IPS-11a (cell line): ENCODE measurements around the gene AEBP1.
A peak's percentile ranks its signal among the peaks of the same experiment; 100 is the strongest.

Experiments
- H3K4me3 ChIP-seq: one replicate; pipeline ENCODE4 v1.5.1; 2013; ENCODE audit warnings: low read depth, low read length, control low read depth

AEBP1 gene

GRCh38 chr7:44102846-44103565 is 1.1 kb upstream of the AEBP1 start:
- H3K4me3 ChIP-seq, result no peak overlapping the region

DNA sequence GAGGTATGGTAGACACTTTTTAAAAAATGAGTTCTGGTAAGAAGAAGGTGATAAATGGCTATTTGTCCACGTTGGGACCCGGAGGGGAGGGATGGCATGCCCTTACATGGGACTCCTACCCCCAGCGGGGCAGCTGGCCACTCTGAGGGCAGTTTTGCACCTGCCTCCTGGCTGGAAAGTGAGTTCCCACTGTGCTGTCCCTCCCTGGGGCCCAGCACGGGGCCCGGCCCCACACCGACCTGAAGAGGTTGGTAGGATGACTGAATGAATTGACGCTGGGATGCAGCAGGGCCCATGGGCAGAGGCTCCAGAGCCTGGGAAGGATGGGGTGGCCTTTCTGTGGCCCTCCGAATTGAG is 601 bp upstream of the AEBP1 start:
- H3K4me3 ChIP-seq, result peak overlapping the region; percentile 41

DNA sequence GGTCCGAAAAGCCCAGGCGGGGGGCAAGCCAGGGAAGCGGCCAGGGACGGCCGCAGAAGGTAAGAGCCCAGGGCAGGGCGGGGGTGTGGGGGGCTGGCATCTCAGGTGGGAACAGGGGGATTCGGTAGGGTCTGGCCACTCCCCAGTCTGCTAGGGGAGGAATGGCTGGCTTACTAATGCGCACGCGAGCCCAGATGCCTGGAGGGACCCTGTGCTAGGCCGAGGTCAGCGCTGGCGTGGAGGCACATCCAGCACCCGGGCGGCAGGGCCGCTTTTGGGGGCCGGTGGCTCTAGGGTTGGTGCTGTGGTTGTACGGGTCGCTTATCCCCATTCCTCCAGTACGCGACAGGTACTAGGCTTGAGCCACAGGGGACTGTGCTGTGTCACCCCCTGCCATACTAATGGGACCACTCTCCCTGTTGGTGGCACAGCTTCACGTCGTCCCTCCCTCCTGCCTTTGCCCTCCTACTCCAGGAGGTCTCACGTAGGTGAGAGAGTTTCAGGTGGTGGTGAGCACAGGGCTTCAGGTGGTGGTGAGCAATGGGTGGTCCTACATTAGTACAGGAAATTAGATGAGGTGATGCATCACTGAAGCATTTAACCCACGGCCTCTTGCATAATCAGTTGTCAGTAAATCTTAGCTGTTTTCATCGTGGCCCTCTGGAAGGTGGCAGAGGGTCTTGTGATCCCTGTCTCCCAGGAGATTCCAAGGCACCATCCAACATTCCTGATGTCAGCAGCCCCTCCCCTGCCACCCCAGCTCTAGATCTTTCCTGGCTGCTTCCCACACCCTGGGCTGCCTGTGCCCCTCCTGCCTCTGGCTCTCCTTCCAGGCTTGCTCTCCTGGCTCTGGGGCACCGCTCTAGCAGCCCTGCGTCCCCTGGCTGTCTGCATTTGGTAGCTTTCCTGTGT is 971 bp downstream of the AEBP1 start:
- H3K4me3 ChIP-seq, result peak overlapping the region; percentile 36

GRCh38 chr7:44105832-44106231 is 1.7 kb downstream of the AEBP1 start:
- H3K4me3 ChIP-seq, result no peak overlapping the region

DNA sequence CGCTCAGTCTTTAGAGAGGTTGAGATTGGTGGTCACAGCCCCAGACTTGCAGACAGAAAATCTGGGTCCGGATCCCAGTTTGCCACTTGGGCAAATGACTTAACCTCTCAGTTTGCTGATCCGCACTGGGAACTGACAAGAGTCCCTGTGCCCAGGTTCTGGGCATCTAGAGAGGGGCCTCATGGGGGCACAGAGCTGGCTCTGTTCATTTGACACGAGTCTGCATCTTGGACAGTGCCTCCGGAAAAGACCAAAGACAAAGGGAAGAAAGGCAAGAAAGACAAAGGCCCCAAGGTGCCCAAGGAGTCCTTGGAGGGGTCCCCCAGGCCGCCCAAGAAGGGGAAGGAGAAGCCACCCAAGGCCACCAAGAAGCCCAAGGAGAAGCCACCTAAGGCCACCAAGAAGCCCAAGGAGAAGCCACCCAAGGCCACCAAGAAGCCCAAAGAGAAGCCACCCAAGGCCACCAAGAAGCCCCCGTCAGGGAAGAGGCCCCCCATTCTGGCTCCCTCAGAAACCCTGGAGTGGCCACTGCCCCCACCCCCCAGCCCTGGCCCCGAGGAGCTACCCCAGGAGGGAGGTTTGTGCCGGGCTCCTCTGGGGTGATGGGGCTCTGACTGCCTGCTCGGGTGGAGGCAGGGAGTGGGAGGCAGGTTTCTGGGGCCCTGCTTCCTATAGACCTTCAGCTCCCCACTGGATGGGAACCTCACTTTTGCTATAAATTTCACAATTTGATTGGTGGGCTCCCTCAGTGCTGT is 2.3 kb downstream of the AEBP1 start:
- no peak overlapping the region for H3K4me3 ChIP-seq

DNA sequence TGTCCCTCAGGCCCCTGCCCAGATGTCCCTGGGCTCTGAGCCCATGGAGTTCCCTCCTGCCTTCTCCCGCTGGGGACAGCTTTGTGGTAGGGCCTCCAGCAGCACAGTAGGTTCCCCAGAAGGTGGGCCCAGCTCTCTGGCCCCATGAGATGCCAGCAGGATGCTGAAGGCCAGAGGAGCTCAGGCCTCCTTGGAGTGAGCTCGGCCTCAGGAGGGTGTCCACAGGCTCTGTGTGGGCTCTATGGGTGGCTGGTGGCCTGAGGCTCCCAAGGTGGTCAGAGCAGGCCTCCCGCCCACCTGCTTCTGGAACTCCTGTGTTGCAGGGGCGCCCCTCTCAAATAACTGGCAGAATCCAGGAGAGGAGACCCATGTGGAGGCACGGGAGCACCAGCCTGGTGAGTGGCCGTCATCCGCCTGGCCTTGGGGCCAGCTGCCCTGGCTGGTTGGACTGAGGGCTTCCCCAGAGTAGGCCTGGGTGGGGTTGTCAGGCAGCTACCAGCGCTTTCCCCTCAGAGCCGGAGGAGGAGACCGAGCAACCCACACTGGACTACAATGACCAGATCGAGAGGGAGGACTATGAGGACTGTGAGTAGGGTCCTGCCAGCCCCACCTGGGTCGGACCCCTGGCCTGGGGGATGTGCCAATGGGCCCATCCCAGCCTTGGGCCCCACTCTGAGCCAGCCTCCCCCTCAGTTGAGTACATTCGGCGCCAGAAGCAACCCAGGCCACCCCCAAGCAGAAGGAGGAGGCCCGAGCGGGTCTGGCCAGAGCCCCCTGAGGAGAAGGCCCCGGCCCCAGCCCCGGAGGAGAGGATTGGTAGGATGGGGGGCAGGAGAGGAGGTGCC is 3.2 kb downstream of the AEBP1 start:
- no peak overlapping the region for H3K4me3 ChIP-seq

- no peak overlapping the region for H3K4me3 ChIP-seq
Observed at GRCh38 chr7:44107961-44108767, 4.0 kb downstream of the AEBP1 start.

- H3K4me3 ChIP-seq, result no peak overlapping the region
Observed at GRCh38 chr7:44108768-44109750, 4.9 kb downstream of the AEBP1 start.

DNA sequence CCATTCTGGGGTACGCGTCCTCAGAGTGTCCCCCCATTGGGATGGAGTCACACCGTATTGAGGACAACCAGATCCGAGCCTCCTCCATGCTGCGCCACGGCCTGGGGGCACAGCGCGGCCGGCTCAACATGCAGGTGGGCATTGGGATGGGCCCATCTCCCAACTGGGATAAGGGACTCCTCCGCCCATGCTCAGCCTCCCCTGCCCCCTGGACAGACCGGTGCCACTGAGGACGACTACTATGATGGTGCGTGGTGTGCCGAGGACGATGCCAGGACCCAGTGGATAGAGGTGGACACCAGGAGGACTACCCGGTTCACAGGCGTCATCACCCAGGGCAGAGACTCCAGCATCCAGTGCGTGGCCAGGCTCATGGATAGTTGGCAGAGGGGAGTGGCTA is 5.8 kb downstream of the AEBP1 start:
- H3K4me3 ChIP-seq, result no peak overlapping the region

- H3K4me3 ChIP-seq, result no peak overlapping the region
Observed at GRCh38 chr7:44110719-44111635, 6.8 kb downstream of the AEBP1 start.

DNA sequence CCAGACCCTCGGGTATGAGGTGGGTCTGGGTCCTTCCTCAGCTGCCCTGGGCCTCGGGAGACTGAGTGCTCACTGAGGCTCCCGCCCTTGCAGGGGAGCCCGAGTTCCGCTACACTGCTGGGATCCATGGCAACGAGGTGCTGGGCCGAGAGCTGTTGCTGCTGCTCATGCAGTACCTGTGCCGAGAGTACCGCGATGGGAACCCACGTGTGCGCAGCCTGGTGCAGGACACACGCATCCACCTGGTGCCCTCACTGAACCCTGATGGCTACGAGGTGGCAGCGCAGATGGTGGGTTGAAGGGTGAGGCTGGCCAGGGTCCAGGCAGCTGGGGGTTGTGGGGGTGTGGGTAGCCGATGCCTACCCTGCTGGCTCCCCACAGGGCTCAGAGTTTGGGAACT is 7.6 kb downstream of the AEBP1 start:
- H3K4me3 ChIP-seq, result no peak overlapping the region

- no peak overlapping the region for H3K4me3 ChIP-seq
Observed at GRCh38 chr7:44112231-44112996, 8.3 kb downstream of the AEBP1 start.

DNA sequence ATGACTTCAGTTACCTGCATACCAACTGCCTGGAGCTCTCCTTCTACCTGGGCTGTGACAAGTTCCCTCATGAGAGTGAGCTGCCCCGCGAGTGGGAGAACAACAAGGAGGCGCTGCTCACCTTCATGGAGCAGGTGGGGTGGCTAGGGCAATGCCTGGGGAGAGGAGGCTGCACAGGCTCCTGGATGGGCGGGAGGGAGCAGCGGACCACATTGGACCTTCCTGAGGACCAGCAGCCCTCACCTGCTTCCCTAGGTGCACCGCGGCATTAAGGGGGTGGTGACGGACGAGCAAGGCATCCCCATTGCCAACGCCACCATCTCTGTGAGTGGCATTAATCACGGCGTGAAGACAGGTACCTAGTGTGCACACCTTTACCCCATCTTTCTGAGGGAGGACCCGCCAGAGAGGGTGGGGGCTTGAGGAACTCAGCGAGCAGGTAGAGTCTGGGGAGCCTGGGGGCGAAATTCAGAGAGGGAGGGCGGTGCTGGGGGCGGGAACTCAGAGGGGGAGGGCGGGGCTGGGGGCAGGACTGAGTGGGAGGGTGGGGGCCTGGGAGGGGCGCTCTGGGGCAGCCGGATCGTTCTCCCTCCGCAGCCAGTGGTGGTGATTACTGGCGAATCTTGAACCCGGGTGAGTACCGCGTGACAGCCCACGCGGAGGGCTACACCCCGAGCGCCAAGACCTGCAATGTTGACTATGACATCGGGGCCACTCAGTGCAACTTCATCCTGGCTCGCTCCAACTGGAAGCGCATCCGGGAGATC is 9.0 kb downstream of the AEBP1 start:
- H3K4me3 ChIP-seq, result no peak overlapping the region

GRCh38 chr7:44113764-44114354 is 9.7 kb downstream of the AEBP1 start:
- no peak overlapping the region for H3K4me3 ChIP-seq

- no peak overlapping the region for H3K4me3 ChIP-seq
Observed at GRCh38 chr7:44114586-44115310, 10.6 kb downstream of the AEBP1 start.
